HUES48 (cell line): ENCODE results near the gene STXBP6.

Source experiments
- H3K27ac ChIP-seq: one replicate; pipeline ENCODE4 v1.7.0; 2013; ENCODE audit warnings: low read depth, low read length, inconsistent platforms
- H3K27me3 ChIP-seq: 2 replicates; pipeline ENCODE4 v1.6.1; 2013; ENCODE audit warnings: mild to moderate bottlenecking, low read length; ENCODE audit not compliant: control insufficient read depth, insufficient read depth
- H3K36me3 ChIP-seq: 2 replicates; pipeline ENCODE4 v1.6.1; 2013; ENCODE audit warnings: low read length; ENCODE audit not compliant: control insufficient read depth, insufficient read depth
- H3K4me1 ChIP-seq: 2 replicates; pipeline ENCODE4 v1.6.1; 2013; ENCODE audit warnings: mild to moderate bottlenecking, low read length; ENCODE audit not compliant: control insufficient read depth, insufficient read depth
- H3K4me3 ChIP-seq: 2 replicates; pipeline ENCODE4 v1.5.1; 2013; ENCODE audit warnings: mild to moderate bottlenecking, low read depth, low read length
- H3K9ac ChIP-seq: 2 replicates; pipeline ENCODE4 v1.6.1; 2013; ENCODE audit warnings: mild to moderate bottlenecking, low read depth, low read length, moderate library complexity
- H3K9me3 ChIP-seq: 2 replicates; pipeline ENCODE4 v1.6.1; 2013; ENCODE audit warnings: low read length; ENCODE audit not compliant: control insufficient read depth, insufficient read depth

The STXBP6 gene

GRCh38 chr14:24935796-24936195, 114.2 kb downstream of the STXBP6 start:
- H3K9ac ChIP-seq: no peak overlapping the region
- H3K27me3 ChIP-seq: no peaks in the 10 kb centered on the region
- H3K27ac ChIP-seq: no peak overlapping the region
- no peaks in the 10 kb centered on the region for H3K9me3 ChIP-seq
- H3K4me3 ChIP-seq: no peak overlapping the region
- no peaks in the 10 kb centered on the region; the same call in 1 of the 2 replicates for H3K4me1 ChIP-seq
- H3K36me3 ChIP-seq: no peaks in the 10 kb centered on the region

GRCh38 chr14:24928386-24928900, 121.5 kb downstream of the STXBP6 start:
- Histone ChIP-seq H3K9me3 (no peaks in the 10 kb centered on the region), H3K9ac (no peak overlapping the region), H3K27me3 (no peaks in the 10 kb centered on the region), H3K4me3 (no peak overlapping the region), H3K4me1 (peaks cover 26% of the 10 kb centered on the region), H3K36me3 (no peaks in the 10 kb centered on the region), H3K27ac (no peak overlapping the region)

- Histone ChIP-seq H3K36me3 (no peaks in the 10 kb centered on the region), H3K4me3 (no peak overlapping the region), H3K9me3 (no peaks in the 10 kb centered on the region), H3K27me3 (no peaks in the 10 kb centered on the region), H3K27ac (no peak overlapping the region), H3K4me1 (peaks cover 28% of the 10 kb centered on the region), H3K9ac (no peak overlapping the region)
Measured at GRCh38 chr14:24927809-24928208, 122.1 kb downstream of the STXBP6 start.

GRCh38 chr14:24925771-24926374, 124.1 kb downstream of the STXBP6 start:
- no peaks in the 10 kb centered on the region for H3K9me3 ChIP-seq
- no peak overlapping the region for H3K9ac ChIP-seq
- no peaks in the 10 kb centered on the region for H3K27me3 ChIP-seq
- peaks cover 28% of the 10 kb centered on the region for H3K4me1 ChIP-seq
- no peak overlapping the region for H3K4me3 ChIP-seq
- H3K27ac ChIP-seq: no peak overlapping the region
- no peaks in the 10 kb centered on the region for H3K36me3 ChIP-seq

GRCh38 chr14:24924544-24924943, 125.4 kb downstream of the STXBP6 start:
- Histone ChIP-seq H3K4me1 (peaks cover 34% of the 10 kb centered on the region), H3K9me3 (no peaks in the 10 kb centered on the region), H3K27ac (no peak overlapping the region), H3K9ac (no peak overlapping the region), H3K4me3 (no peak overlapping the region), H3K27me3 (no peaks in the 10 kb centered on the region), H3K36me3 (no peaks in the 10 kb centered on the region)

GRCh38 chr14:24921903-24922302, 128.0 kb downstream of the STXBP6 start:
- H3K27me3 ChIP-seq: no peaks in the 10 kb centered on the region
- H3K4me3 ChIP-seq: no peak overlapping the region
- no peak overlapping the region for H3K9ac ChIP-seq
- peaks cover 36% of the 10 kb centered on the region; the same call in 1 of the 2 replicates for H3K4me1 ChIP-seq
- no peaks in the 10 kb centered on the region for H3K36me3 ChIP-seq
- H3K9me3 ChIP-seq: no peaks in the 10 kb centered on the region
- H3K27ac ChIP-seq: no peak overlapping the region

GRCh38 chr14:24920265-24921075, 129.5 kb downstream of the STXBP6 start:
- Histone ChIP-seq H3K4me3 (no peak overlapping the region), H3K36me3 (no peaks in the 10 kb centered on the region), H3K4me1 (peaks cover 35% of the 10 kb centered on the region), H3K9me3 (no peaks in the 10 kb centered on the region), H3K27ac (no peak overlapping the region), H3K27me3 (no peaks in the 10 kb centered on the region), H3K9ac (no peak overlapping the region)

GRCh38 chr14:24918822-24919221, 131.1 kb downstream of the STXBP6 start:
- no peaks in the 10 kb centered on the region for H3K9me3 ChIP-seq
- no peak overlapping the region for H3K9ac ChIP-seq
- H3K4me3 ChIP-seq: no peak overlapping the region
- no peaks in the 10 kb centered on the region for H3K36me3 ChIP-seq
- H3K4me1 ChIP-seq: peaks cover 32% of the 10 kb centered on the region
- H3K27me3 ChIP-seq: no peaks in the 10 kb centered on the region
- no peak overlapping the region for H3K27ac ChIP-seq

GRCh38 chr14:24915958-24916595, 133.9 kb downstream of the STXBP6 start:
- peaks cover 26% of the 10 kb centered on the region for H3K4me1 ChIP-seq
- H3K9me3 ChIP-seq: no peaks in the 10 kb centered on the region
- H3K9ac ChIP-seq: no peak overlapping the region
- no peak overlapping the region for H3K4me3 ChIP-seq
- H3K27ac ChIP-seq: no peak overlapping the region
- H3K36me3 ChIP-seq: no peaks in the 10 kb centered on the region
- H3K27me3 ChIP-seq: no peaks in the 10 kb centered on the region

- H3K27me3 ChIP-seq: no peaks in the 10 kb centered on the region
- H3K4me1 ChIP-seq: peaks cover 26% of the 10 kb centered on the region
- no peaks in the 10 kb centered on the region for H3K9me3 ChIP-seq
- H3K36me3 ChIP-seq: no peaks in the 10 kb centered on the region
- no peak overlapping the region for H3K9ac ChIP-seq
- H3K4me3 ChIP-seq: no peak overlapping the region
- H3K27ac ChIP-seq: no peak overlapping the region
Measured at GRCh38 chr14:24915403-24915921, 134.5 kb downstream of the STXBP6 start.

GRCh38 chr14:24913746-24914145, 136.2 kb downstream of the STXBP6 start:
- no peak overlapping the region for H3K4me3 ChIP-seq
- no peaks in the 10 kb centered on the region for H3K36me3 ChIP-seq
- no peak overlapping the region for H3K27ac ChIP-seq
- H3K27me3 ChIP-seq: no peaks in the 10 kb centered on the region
- H3K9me3 ChIP-seq: no peaks in the 10 kb centered on the region
- no peak overlapping the region for H3K9ac ChIP-seq
- H3K4me1 ChIP-seq: peaks cover 12% of the 10 kb centered on the region
